ENCODE data around the gene XBP1.
"Not testable (repeated sequence)": the region's sequence is repeated elsewhere in the genome, so short reads cannot be mapped to it uniquely, and the experiment has no call there.

Gene XBP1

GRCh38 chr22:28817919-28818859 is 17.8 kb upstream of the XBP1 start:
- no peak for DNase-seq

GRCh38 chr22:28817064-28817463 is 16.7 kb upstream of the XBP1 start:
- no peak for DNase-seq

GRCh38 chr22:28815729-28816128 is 15.4 kb upstream of the XBP1 start:
- no peak for DNase-seq

- peak in 1 of 2 donors; percentile 76 for DNase-seq
These were observed 14.7 kb upstream of the XBP1 start for GRCh38 chr22:28815111-28815510.

- DNase-seq = peak in 1 of 2 donors; percentile 39
These were observed 13.6 kb upstream of the XBP1 start for GRCh38 chr22:28813772-28814518.

- DNase-seq = no peak
These were observed 12.1 kb upstream of the XBP1 start for GRCh38 chr22:28812516-28812915.

GRCh38 chr22:28810821-28811491 is 10.6 kb upstream of the XBP1 start:
- DNase-seq = peak in 1 of 2 donors; percentile 91

GRCh38 chr22:28808716-28809355 is 8.5 kb upstream of the XBP1 start:
- no peak for DNase-seq

- DNase-seq = not testable (repeated sequence)
These were observed 5.1 kb upstream of the XBP1 start for GRCh38 chr22:28805426-28805825.

GRCh38 chr22:28802595-28803123 is 2.3 kb upstream of the XBP1 start:
- peak in 1 of 2 donors; percentile 36 for DNase-seq

GRCh38 chr22:28801845-28802594 is 1.7 kb upstream of the XBP1 start:
- DNase-seq = no peak

- peak in 1 of 2 donors; percentile 81 for DNase-seq
These were observed 612 bp downstream of the XBP1 start for GRCh38 chr22:28799606-28800307.

- peak; percentile 20 to 70 for DNase-seq
These were observed 1.4 kb downstream of the XBP1 start for GRCh38 chr22:28798810-28799605.

GRCh38 chr22:28795932-28796856 is 4.2 kb downstream of the XBP1 start:
- no peak for DNase-seq

GRCh38 chr22:28795071-28795693 is 5.2 kb downstream of the XBP1 start:
- DNase-seq = no peak

GRCh38 chr22:28793976-28794584 is 6.3 kb downstream of the XBP1 start:
- DNase-seq = no peak

GRCh38 chr22:28792491-28793383 is 7.6 kb downstream of the XBP1 start:
- no peak for DNase-seq
